Mesothelial cell of epicardium (in vitro differentiated cells): ENCODE data around the gene LBX2. TPM values are rescaled to one million over a fixed set of nuclear protein-coding genes. Genes with fewer than 3 reads are reported as not detected.

Source experiments
- DNase-seq, 2 experiments: peaks; one replicate each; pipeline ENCODE4 v3.0.0; 2021; ENCODE audit warnings: low spot score in 2 of 2; ENCODE audit not compliant: unreplicated experiment in 2 of 2
- H3K27ac Mint-ChIP-seq: 2 replicates; pipeline ENCODE4 v1.8.0; 2021; ENCODE audit warnings: mixed read lengths
- H3K27me3 Mint-ChIP-seq: 2 replicates; pipeline ENCODE4 v1.8.0; 2021; ENCODE audit warnings: low read depth, mixed read lengths
- H3K36me3 Mint-ChIP-seq: 2 replicates; pipeline ENCODE4 v1.8.0; 2021; ENCODE audit warnings: mixed read lengths
- H3K4me1 Mint-ChIP-seq: 2 replicates; pipeline ENCODE4 v1.8.0; 2021; ENCODE audit warnings: mixed read lengths
- H3K4me3 Mint-ChIP-seq: 2 replicates; pipeline ENCODE4 v1.8.0; 2021; ENCODE audit warnings: mild to moderate bottlenecking, moderate library complexity, mixed read lengths
- H3K9me3 Mint-ChIP-seq: 2 replicates; pipeline ENCODE4 v1.8.0; 2021; ENCODE audit warnings: mixed read lengths
- CTCF ChIP-seq: fragments of 200-600 bp; sonication (generic); IDR thresholded peaks from one replicate; pipeline ENCODE4 v1.5.0; 2021; ENCODE audit warnings: antibody characterized with exemption; ENCODE audit not compliant: unreplicated experiment
- total RNA-seq: library from RNA; stranded (reverse); gene quantifications from 3 replicates; pipeline ENCODE4 v1.2.1, GENCODE V29; 2021

The LBX2 gene
- total RNA-seq, 1 donor from 2014 or later = 1.1 TPM

- Mint-ChIP-seq H3K4me3 (peak overlapping the region; percentile 68), H3K9me3 (no peaks in the 10 kb centered on the region), H3K4me1 (peaks cover 51% of the 10 kb centered on the region), H3K27me3 (peaks cover 88% of the 10 kb centered on the region), H3K27ac (no peak overlapping the region), H3K36me3 (peaks cover 13% of the 10 kb centered on the region)
- DNase-seq = no peak
- no peak for TF ChIP-seq CTCF
Measured at GRCh38 chr2:74501335-74502071, 2.1 kb upstream of the LBX2 start.

- TF ChIP-seq CTCF = no peak
- DNase-seq = no peak
- H3K36me3 Mint-ChIP-seq = peaks cover 12% of the 10 kb centered on the region
- H3K27ac Mint-ChIP-seq = no peak overlapping the region
- peaks cover 50% of the 10 kb centered on the region for H3K4me1 Mint-ChIP-seq
- H3K9me3 Mint-ChIP-seq = no peaks in the 10 kb centered on the region
- no peak overlapping the region for H3K4me3 Mint-ChIP-seq
- peaks cover 95% of the 10 kb centered on the region for H3K27me3 Mint-ChIP-seq
Measured at GRCh38 chr2:74500578-74500946, 1.2 kb upstream of the LBX2 start.

GRCh38 chr2:74499940-74500577, 656 bp upstream of the LBX2 start:
- no peak for TF ChIP-seq CTCF
- Mint-ChIP-seq H3K27ac (no peak overlapping the region), H3K27me3 (peaks cover 91% of the 10 kb centered on the region), H3K36me3 (peaks cover 8% of the 10 kb centered on the region), H3K4me3 (peak overlapping the region; percentile 75), H3K4me1 (peaks cover 48% of the 10 kb centered on the region), H3K9me3 (no peaks in the 10 kb centered on the region)
- no peak for DNase-seq

GRCh38 chr2:74498500-74499266, 720 bp downstream of the LBX2 start:
- TF ChIP-seq CTCF = no peak
- Mint-ChIP-seq H3K4me1 (peaks cover 42% of the 10 kb centered on the region), H3K36me3 (peaks cover 7% of the 10 kb centered on the region), H3K9me3 (no peaks in the 10 kb centered on the region), H3K4me3 (peak overlapping the region; percentile 75), H3K27ac (no peak overlapping the region), H3K27me3 (peaks cover 78% of the 10 kb centered on the region)
- peak in 1 of 2 experiments; percentile 46 for DNase-seq

GRCh38 chr2:74497777-74498499, 1.5 kb downstream of the LBX2 start:
- peak in 1 of 2 experiments; percentile 46 for DNase-seq
- Mint-ChIP-seq H3K9me3 (no peaks in the 10 kb centered on the region), H3K4me3 (peak overlapping the region; percentile 75), H3K27me3 (peaks cover 70% of the 10 kb centered on the region), H3K36me3 (peaks cover 10% of the 10 kb centered on the region), H3K27ac (no peak overlapping the region), H3K4me1 (peaks cover 36% of the 10 kb centered on the region)
- TF ChIP-seq CTCF = no peak
